ENCODE results near the gene XYLB.
A peak's percentile ranks its signal among the peaks of the same experiment; 100 is the strongest.

The XYLB gene

DNA sequence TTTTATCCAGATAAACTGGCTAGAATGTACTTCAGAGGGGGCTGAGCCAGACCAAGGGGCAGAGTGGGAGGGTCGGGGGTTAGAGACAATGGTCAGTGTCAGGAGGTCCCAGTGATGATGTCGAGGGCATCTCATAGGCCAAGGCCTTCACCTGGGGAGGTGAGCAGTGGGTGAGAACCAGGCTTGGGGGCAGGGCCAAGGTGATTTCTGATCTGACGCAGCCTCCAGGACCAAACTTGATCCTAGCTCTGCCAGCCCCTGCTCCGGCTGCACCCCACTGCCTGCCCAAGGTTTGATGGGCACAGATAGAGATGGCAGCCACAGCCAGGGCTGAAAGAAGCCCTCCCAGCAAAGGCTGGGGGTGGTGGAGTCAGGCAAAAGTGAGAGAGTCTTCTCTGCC is 14.9 kb downstream of the XYLB start:
- DNase-seq (ENCODE audit: low read depth in 2 of 3, low spot score in 1 of 3) = no peak

DNA sequence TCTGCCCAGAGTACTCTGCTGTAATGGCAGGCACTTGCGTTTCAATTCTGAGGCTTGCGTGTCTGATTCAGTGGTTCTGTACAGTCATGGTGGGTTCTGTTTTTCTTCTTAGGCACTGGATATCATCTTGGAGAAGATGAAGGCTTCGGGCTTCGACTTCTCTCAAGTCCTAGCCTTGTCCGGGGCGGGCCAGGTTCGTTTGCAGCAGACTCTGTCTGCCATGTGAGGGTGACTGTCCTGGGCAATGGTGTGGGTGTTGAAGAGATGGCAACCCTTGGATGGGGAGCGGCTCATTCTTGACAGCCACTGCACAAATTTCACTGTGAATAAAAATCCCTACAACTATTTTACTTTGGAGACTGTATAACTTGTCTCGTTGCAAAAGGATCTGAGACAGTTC is 16.2 kb downstream of the XYLB start:
- DNase-seq (ENCODE audit: low read depth in 2 of 3, low spot score in 1 of 3) = no peak

DNA sequence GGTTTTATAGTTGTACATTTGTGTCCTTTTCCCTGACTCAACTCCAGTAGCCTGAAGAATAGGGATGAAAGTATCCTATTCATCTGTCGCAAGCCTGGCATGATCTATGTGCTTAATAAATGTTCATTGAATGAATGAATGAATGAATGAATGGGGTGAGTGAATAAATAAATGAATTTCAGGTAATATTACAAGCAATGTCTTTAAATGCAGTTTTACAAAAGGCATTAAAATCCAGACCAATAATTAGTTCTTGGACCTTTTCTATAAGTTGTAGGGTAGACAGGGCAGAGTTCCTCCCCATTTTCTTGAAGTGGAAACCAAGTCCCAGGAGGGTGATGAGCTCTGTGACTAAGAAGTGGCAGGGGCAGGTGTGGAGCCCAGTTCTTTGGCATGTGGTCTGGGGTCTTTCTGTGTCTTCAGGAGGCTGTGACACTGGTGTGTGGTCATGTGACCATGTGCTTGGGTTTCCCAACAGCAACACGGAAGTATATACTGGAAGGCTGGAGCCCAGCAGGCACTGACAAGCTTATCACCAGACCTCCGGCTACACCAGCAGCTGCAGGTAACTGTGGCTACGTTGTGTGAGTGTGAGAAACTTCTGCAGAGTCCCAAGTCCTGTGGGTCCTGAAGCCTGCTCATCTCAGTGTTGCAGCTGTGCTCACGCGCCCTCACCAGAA is 18.3 kb downstream of the XYLB start:
- DNase-seq (ENCODE audit: low read depth in 2 of 3, low spot score in 1 of 3) = no peak

DNA sequence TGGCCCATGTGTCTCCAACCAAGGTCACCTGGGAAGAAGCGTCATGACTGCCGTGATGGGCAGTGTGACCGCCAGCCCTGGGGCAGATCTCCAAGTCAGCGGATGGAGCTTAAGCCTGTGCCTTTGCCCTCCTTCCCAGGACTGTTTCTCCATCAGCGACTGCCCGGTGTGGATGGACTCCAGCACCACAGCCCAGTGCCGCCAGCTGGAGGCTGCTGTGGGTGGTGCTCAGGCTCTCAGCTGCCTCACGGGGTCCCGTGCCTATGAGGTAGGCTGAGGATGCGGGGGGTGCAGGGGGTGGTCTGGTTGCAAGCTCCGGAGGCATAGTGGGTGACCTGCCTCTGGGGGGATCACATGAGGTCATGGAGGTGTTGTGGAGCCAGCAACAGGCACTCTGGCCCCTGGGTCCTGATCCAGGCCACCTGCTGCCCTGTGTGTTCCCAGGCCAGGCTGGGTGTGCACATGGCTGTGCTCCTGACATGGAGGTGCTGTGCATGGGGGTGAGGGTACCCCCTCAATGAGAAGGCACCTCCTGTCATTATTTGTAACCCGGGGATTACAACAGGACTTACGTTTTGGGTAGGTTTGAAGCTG is 19.0 kb downstream of the XYLB start:
- no peak for DNase-seq (ENCODE audit: low read depth in 2 of 3, low spot score in 1 of 3)

DNA sequence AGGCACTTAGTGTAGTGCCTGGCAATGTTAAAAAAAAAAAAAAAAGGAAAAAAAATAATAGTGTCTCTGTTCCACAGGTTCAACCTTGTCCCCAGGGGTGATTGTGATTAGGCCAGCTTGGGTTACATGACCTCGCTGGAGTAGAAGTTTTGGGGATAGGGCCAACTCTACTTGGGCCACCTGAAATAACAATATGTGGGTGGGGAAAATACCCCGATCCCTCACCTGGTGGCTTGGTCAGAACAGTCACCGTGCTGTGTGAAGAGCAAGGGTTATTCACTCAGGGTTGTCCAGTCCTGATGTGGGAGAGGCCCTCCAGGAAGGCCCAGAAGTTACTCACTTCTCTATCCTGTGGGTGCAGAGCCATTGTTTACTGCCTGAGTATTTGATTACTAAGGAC is 19.5 kb downstream of the XYLB start:
- DNase-seq (ENCODE audit: low read depth in 2 of 3, low spot score in 1 of 3) = no peak

DNA sequence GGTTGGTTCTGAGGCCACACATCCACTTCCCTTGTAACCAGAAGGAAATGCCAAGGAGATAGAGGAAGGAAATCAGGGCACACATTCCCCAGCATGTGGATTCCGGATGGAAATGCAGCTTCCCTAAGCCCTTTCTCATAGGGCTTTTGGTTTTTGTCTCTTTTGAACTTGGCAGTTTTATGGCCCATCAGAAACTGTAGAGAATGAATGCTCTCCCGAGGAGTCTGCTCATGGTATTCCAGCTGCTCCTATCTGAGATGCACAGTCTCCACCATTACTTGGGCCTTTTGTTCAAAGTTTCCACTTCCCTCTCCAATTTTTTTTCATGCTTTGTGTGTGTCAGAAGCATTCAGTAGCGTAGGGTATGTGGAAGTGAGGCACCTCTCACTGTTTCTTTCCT is 21.2 kb downstream of the XYLB start:
- no peak for DNase-seq (ENCODE audit: low read depth in 2 of 3, low spot score in 1 of 3)

DNA sequence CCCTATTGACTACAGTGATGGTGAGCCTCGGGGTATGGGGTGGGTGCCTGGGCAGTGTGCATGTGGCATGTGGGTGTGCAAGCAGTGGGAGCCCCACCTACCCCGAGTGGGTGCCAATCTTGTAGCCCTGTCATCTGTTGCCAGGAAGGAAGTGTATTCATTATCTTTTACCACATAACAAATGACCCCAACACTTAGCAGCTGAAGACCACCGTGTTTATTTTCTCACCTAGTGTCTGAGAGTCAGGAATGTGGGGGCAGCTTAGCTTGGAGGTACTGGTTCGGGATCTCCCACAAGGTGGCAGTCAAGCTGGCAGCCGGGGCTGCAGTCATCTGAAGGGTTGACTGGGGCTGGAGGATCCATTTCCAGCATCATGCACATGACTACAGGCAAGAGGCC is 21.7 kb downstream of the XYLB start:
- no peak for DNase-seq (ENCODE audit: low read depth in 2 of 3, low spot score in 1 of 3)

DNA sequence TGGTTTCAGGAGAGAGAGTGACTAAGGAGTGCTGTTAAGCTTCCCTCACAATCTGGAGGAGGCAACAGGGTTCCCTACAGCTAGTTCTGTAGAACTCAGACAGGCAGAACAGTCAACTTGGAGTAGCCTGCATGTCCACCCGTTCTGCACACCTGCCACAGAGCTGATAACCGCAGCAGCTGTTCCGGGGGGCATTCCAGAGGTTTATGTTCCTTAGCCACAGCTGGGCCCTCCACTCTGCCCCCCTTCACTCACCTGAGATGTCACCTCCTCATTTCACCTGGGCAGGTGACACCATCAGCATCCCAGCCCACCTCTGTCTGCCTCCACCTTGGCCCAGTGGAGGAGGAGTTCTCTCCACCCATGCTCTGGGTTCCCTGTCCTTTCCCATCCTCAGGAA is 22.6 kb downstream of the XYLB start:
- DNase-seq (ENCODE audit: low read depth in 2 of 3, low spot score in 1 of 3) = no peak

DNA sequence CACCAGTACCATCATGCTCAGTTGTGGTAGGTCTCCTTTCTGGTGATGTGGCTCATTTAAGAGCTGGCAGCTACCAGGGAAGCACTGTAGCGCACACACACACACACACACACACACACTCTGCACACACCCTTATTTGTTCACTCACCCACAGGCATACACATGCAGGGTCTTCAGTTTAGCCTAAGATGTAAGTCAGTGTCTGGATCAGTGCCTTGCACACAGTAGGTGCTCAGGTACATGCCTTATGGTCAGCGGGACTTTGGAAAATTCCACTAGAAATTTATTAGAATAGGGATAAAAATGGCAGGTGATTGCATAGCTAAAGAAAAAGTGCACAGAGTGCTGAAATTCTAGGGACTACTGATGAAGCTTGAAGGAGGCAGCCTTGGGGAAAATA is 23.6 kb downstream of the XYLB start:
- no peak for DNase-seq (ENCODE audit: low read depth in 2 of 3, low spot score in 1 of 3)

DNA sequence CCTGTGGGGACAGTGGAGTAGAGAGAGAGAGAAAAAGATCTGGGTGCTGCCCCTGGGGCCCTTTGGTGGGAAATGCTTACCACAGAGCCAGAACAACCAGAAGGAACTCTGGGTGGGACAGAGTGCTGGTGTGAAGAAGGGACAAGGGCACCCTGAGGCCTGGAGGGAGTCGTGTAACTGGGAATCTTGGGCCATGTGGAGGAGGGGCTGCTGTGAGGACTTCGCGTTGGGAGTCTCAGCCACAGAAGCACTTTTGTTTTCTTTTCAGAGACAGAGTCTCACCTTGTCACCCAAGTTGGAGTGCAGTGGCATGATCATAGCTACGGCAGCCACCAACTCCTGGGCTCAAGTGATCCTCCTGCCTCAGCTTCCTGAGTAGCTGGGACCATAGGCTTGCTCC is 24.3 kb downstream of the XYLB start:
- no peak for DNase-seq (ENCODE audit: low read depth in 2 of 3, low spot score in 1 of 3)

DNA sequence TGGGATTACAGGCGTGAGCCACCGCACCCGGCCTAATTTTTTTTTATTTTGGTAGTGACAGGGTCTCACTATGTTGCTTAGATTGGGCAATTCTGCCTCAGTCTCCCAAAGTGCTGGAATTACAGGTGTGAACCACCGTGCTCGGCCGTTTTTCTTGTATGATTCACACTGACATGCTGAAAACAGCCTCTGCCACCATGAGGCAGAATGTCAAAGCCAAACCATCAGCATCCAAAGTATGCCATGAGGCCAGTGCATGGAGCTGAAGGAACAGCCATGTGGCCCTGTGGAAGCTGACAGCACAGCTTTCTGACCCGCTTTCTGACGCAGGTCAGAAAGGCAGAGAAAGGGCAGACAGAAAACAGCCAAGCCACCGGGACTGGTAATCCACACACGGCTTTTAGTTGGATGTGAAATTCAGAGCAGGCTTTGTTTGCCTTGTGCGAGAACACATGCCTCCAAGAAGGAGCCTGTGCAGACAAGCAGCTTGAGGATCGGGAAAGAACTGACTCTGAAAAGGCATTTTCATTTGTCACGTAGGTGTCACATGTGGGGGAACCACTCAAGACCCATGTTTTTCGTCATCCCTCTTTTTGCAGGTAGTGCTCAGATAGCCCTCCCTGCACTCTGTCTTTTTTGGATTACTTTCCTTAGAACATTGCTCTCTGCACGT is 25.1 kb downstream of the XYLB start:
- DNase-seq (ENCODE audit: low read depth in 2 of 3, low spot score in 1 of 3) = no peak

DNA sequence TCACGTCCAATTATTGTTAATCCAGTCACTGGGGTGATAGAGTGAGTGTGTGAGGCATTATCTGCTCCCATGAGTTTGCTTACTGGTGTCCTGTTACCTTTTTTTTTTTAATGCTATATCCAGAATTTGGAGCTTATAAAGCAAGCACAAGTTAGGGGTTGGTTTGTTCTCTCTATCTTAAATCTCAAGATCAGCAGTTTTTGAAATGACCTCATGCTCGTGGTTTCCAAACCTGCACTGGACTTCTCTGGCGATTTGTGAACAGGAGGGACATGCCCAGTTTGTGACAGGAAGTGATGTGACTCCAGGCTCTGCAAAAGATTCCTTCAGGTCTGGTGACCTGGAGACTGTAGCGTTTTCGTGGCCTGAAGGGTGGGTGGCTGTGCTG is 25.6 kb downstream of the XYLB start:
- no peak for DNase-seq (ENCODE audit: low read depth in 2 of 3, low spot score in 1 of 3)

DNA sequence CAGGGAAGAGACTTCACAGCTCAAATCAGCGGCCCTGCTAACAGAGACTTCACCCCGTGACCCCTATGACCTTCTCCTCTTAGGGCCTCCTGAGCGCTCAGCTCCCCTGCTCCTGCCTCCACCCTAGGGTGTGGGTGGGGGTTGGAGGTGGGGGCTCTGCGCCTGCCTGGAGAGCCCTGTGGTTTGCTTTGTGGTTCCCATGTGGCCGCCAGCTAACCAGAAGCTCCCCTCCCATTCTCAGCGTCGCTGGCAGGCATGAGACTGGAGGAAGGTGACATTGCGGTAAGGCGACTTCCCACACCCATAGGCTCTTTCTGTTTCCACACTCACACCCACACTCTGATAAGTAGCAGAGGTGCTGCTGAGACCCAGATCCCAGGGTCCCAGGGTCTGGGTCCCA is 27.6 kb downstream of the XYLB start:
- DNase-seq (ENCODE audit: low read depth in 2 of 3, low spot score in 1 of 3) = peak in 1 of 3 donors; percentile 16

DNA sequence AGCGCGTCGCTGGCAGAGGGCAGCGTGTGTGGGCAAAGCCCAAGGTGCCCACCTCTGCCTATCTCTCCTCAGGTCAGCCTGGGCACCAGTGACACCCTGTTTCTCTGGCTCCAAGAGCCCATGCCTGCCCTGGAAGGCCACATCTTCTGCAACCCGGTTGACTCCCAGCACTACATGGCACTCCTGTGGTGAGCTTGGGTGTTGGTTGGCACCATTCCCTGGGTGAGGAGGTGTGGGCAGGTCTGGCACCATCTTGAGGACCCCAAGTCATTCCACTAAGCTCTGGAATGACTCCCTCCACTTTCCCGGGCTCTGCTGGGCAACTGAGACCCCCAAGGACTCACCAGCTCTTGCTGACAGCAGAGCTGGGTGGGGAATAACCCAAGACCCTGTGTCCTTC is 28.5 kb downstream of the XYLB start:
- no peak for DNase-seq (ENCODE audit: low read depth in 2 of 3, low spot score in 1 of 3)

DNA sequence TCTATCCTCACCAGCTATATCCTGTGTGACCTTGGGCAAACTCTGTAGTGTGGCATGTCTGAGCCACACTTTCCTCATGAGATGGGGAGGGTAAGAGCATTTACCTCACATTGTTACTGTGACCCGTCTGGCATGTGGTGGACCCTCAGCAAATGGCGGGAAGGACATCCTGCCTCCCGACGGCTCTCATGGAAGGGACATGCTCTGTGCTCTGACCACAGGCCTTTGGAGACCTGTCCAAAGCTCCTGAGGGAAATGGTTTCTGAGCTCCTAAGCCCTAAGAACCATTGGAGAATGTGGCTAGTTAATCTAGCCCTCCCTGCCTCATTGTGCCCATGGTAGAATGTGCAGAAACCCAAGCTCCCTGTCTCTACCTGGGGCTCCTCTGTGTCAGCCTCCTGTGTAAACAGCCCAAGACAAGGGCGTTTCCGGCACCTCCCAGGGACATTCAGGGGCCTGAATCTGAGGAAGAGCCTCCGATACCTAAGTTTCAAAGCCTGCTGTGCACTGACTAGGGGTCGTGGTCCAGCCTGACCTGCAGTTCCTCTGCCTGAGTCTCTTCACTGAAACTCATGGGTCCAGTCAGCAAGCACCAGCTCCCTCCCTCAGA is 29.0 kb downstream of the XYLB start:
- DNase-seq (ENCODE audit: low read depth in 2 of 3, low spot score in 1 of 3) = no peak

DNA sequence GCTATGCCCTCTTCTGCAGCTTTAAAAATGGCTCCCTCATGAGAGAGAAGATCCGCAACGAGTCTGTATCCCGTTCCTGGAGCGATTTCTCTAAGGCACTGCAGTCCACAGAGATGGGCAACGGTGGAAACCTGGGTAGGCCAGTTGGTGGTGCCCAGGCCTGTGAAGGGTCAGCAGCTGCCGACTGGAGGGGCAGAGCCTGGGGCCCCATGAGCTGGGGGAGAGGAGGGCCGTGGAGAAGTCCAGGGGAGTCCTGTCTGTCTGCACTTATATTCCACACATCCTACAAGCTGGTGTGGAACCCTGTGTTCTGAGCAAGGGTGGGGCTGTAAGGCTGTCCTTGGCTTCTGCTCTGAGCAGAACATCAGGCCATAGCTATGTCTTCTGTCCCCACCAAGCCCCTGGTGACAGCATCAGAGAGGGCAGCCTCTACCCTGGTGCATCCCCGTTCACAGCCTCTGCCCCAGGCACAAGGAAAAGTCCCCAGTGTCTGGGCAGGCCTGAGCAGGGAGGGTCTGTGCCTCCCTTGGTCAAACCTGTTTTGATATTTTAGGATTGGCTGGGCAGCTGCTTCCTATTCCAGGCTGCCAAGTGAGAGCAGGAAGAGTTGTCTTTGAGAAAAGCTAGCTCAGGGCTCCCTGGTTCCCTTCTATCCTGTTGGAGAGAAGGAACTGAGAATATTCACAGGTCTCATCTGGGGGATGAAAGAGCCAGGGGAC is 29.7 kb downstream of the XYLB start:
- no peak for DNase-seq (ENCODE audit: low read depth in 2 of 3, low spot score in 1 of 3)

DNA sequence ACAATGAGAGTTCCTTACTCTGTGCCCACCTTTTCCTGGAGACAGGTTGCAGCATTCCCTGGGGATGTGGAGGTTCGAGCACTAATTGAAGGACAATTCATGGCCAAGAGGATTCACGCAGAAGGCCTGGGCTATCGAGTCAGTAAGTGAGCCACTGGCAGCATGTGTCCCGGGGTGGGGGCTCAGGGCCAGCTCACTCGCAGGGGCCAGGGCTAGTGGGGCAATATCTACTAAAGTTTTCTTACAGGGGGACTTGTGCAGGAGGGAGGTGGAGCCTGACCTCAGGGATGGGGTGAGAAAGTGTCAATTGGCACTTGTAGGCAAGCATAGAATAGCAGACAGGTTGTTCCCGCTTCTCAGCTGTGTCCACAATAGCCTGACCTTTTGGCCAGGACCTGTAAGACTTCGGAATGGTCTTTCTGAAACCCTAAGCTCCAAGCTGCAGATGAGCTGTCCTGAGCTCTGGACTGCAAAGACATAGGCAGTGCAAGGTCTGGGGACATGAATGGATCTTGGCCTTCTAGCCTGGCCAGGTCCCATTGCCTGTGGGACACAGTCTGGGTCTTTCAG is 32.7 kb downstream of the XYLB start:
- DNase-seq (ENCODE audit: low read depth in 2 of 3, low spot score in 1 of 3) = no peak

DNA sequence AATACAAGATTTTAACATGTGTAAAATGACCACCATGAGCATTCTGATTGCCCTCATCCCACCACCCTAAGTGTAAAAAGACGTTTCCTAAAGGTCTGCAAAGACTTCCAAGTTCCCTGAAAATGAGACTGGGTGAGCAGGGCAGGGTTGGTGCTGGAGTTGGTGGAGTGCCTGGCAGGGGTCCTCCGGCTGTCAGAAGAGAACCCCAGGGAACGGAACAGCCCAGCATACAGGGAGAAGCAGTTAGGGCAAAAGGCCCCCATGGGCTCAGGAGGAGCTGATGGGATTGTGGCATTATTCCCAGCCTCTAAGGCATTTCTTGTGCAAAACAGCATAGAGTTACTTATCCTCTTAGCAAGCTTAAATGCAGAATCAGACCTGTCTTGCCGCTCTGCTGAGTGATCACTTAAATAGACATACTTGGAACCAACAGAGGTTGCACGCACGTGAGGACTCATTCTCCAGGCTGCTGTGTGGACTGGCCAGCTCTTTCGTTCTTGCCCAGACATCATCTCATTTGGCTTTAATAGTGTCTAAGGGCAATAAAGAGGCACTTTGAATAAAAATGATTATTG is 36.0 kb downstream of the XYLB start:
- DNase-seq (ENCODE audit: low read depth in 2 of 3, low spot score in 1 of 3) = no peak

DNA sequence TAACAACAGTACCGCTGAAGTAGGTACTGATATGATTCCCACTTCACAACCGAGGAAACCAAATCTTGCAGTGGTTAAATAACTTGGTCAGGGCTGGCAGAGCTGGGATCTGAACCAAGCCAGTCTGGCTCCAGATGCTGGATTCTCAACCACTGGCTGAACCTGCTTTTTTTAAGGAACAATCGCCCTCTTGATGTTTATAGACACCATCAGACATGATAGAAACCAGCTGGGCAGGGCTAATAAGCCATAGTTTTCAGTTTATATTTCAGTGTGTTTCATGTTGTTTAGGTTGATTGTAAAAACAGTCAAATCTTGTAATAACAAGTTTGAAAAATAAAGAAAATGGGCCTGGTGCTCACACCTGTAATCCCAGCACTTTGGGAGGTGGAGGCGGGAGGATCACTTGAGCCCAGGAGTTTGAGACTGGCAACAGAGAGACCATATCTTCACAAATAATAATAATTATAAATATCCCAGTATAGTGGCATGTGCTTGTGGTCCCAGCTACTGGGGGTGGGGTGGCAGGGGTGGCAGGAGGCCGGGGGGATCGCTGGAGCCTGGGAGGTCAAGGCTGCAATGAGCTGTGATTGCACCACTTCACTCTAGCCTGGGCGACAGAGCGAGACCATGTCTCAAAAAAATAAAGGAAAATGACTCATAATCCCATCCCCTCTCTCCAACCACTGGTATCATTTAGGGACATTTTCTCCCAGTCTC is 36.7 kb downstream of the XYLB start:
- no peak for DNase-seq (ENCODE audit: low read depth in 2 of 3, low spot score in 1 of 3)

DNA sequence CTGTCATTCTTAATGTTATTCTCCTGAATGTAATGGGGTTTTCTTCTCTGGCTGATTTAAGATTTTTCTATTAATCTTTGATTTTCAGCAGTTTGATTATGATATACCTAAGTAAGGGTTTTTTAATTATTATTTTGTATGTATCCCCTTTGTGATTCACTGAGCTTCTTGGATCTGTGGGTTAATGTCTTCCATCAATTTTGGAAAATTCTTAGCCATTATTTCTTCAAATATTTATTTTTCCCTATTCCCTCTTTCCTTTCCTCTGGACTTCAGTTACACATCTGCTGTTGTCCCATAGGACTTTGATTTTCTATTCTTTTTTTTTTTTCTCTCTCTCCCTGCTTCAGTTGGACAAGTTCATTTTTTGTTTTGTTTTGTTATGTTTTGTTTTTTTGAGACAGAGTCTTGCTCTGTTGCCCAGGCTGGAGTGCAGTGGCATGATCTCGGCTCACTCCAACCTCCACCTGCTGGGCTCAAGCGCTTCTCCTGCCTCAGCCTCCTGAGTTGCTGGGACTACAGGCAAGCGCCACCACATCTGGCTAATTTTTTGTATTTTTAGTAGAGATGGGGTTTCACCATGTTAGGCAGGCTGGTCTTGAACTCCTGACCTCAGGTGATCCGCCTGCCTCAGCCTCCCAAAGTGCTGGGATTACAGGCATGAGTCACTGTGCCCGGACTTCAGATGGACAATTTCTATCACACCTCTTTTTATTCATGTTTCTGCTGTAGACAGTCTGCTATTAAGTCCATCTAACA is 40.6 kb downstream of the XYLB start:
- DNase-seq (ENCODE audit: low read depth in 2 of 3, low spot score in 1 of 3) = no peak
